H9 (cell line): ENCODE data around the gene LRFN2. TPM values are rescaled to one million over a fixed set of nuclear protein-coding genes. Genes with fewer than 3 reads are reported as not detected.

Source experiments
- DNase-seq: peaks from one replicate; pipeline ENCODE4 v3.0.0-alpha.2; 2017
- H2AFZ ChIP-seq: one replicate; pipeline ENCODE4 v1.6.1; 2013; ENCODE audit warnings: mild to moderate bottlenecking, low read length, control low read depth, moderate library complexity
- H2AK5ac ChIP-seq: 2 replicates; pipeline ENCODE4 v1.6.1; 2013; ENCODE audit warnings: low read length, control low read depth, mixed read lengths; ENCODE audit not compliant: insufficient read length
- H2BK120ac ChIP-seq: one replicate; pipeline ENCODE4 v1.6.1; 2013; ENCODE audit warnings: low read depth, mild to moderate bottlenecking, low read length, control low read depth, inconsistent platforms; ENCODE audit not compliant: poor library complexity, severe bottlenecking
- H2BK12ac ChIP-seq: 2 replicates; pipeline ENCODE4 v1.6.1; 2013; ENCODE audit warnings: low read length, control low read depth, mixed read lengths, low read depth; ENCODE audit not compliant: insufficient read length
- H2BK15ac ChIP-seq: 2 replicates; pipeline ENCODE4 v1.6.1; 2013; ENCODE audit warnings: low read depth, low read length, control low read depth
- H2BK20ac ChIP-seq: one replicate; pipeline ENCODE4 v1.6.1; 2013; ENCODE audit warnings: low read depth, mild to moderate bottlenecking, low read length, control low read depth, inconsistent platforms; ENCODE audit not compliant: poor library complexity, severe bottlenecking
- H2BK5ac ChIP-seq: 2 replicates; pipeline ENCODE4 v1.6.1; 2013; ENCODE audit warnings: low read length, control low read depth, mixed read lengths; ENCODE audit not compliant: insufficient read length
- H3K14ac ChIP-seq: 2 replicates; pipeline ENCODE4 v1.6.1; 2013; ENCODE audit warnings: low read length, control low read depth; ENCODE audit not compliant: insufficient read depth
- H3K18ac ChIP-seq: 2 replicates; pipeline ENCODE4 v1.6.1; 2013; ENCODE audit warnings: low read depth, mild to moderate bottlenecking, mixed read lengths, low read length, control low read depth; ENCODE audit not compliant: insufficient read length
- H3K23ac ChIP-seq: 2 replicates; pipeline ENCODE4 v1.6.1; 2013; ENCODE audit warnings: low read length, control low read depth, mixed read lengths, low read depth; ENCODE audit not compliant: insufficient read length
- H3K23me2 ChIP-seq: 2 replicates; pipeline ENCODE4 v1.6.1; 2013; ENCODE audit warnings: low read depth, mild to moderate bottlenecking, mixed read lengths, low read length, control low read depth; ENCODE audit not compliant: insufficient read length, poor library complexity, severe bottlenecking
- H3K27ac ChIP-seq: 2 replicates; pipeline ENCODE4 v1.5.1; 2013; ENCODE audit warnings: low read length, control low read depth, mixed read lengths, low read depth; ENCODE audit not compliant: insufficient read length
- H3K27me3 ChIP-seq: 2 replicates; pipeline ENCODE4 v1.6.1; 2013; ENCODE audit warnings: low read length, control low read depth, inconsistent platforms; ENCODE audit not compliant: insufficient read depth
- H3K4ac ChIP-seq: 2 replicates; pipeline ENCODE4 v1.6.1; 2013; ENCODE audit warnings: low read depth, mild to moderate bottlenecking, control low read depth, inconsistent platforms, low read length, moderate library complexity
- H3K4me1 ChIP-seq: 2 replicates; pipeline ENCODE4 v1.6.1; 2013; ENCODE audit warnings: low read length, control low read depth, inconsistent platforms; ENCODE audit not compliant: insufficient read depth
- H3K4me2 ChIP-seq: 2 replicates; pipeline ENCODE4 v1.6.1; 2013; ENCODE audit warnings: low read length, control low read depth, mixed read lengths; ENCODE audit not compliant: insufficient read length, insufficient read depth
- H3K56ac ChIP-seq: 2 replicates; pipeline ENCODE4 v1.6.1; 2013; ENCODE audit warnings: low read depth, mild to moderate bottlenecking, mixed read lengths, low read length, control low read depth; ENCODE audit not compliant: insufficient read length
- H3K79me1 ChIP-seq: 2 replicates; pipeline ENCODE4 v1.6.1; 2013; ENCODE audit warnings: low read depth, mild to moderate bottlenecking, moderate library complexity, low read length, control low read depth, inconsistent platforms; ENCODE audit not compliant: insufficient read depth, poor library complexity, severe bottlenecking
- H3K79me2 ChIP-seq: 2 replicates; pipeline ENCODE4 v1.6.1; 2013; ENCODE audit warnings: low read length, control low read depth, inconsistent platforms; ENCODE audit not compliant: insufficient read depth
- H3K9ac ChIP-seq: 2 replicates; pipeline ENCODE4 v1.6.1; 2013; ENCODE audit warnings: low read length, control low read depth, mixed read lengths; ENCODE audit not compliant: insufficient read length; ENCODE audit errors: extremely low read depth
- H3K9me3 ChIP-seq: one replicate; pipeline ENCODE4 v1.6.1; 2013; ENCODE audit warnings: low read depth, low read length, inconsistent platforms; ENCODE audit not compliant: control insufficient read depth
- H3T11ph ChIP-seq: one replicate; pipeline ENCODE4 v1.6.1; 2013; ENCODE audit warnings: mild to moderate bottlenecking, low read length, control low read depth, inconsistent platforms
- H4K20me1 ChIP-seq: one replicate; pipeline ENCODE4 v1.6.1; 2013; ENCODE audit not compliant: control insufficient read depth, insufficient read length, insufficient read depth
- H4K5ac ChIP-seq: 2 replicates; pipeline ENCODE4 v1.6.1; 2013; ENCODE audit warnings: low read depth, mild to moderate bottlenecking, mixed read lengths, low read length, control low read depth; ENCODE audit not compliant: insufficient read length
- H4K8ac ChIP-seq: replicated peaks from 2 replicates; pipeline ENCODE4 v1.6.1; 2013; ENCODE audit warnings: low read length, control low read depth, mixed read lengths, low read depth; ENCODE audit not compliant: insufficient read length
- H4K91ac ChIP-seq: 2 replicates; pipeline ENCODE4 v1.6.1; 2013; ENCODE audit warnings: low read depth, mild to moderate bottlenecking, moderate library complexity, mixed read lengths, low read length, control low read depth; ENCODE audit not compliant: insufficient read length
- H3K27ac Mint-ChIP-seq, 3 experiments: 2 replicates in 2 of 3; 3 replicates in 1 of 3; pipeline ENCODE4 v1.8.0; 2020 to 2021; ENCODE audit warnings: mixed read lengths in 3 of 3, mild to moderate bottlenecking in 1 of 3, moderate library complexity in 1 of 3
- H3K27me3 Mint-ChIP-seq: 2 replicates; pipeline ENCODE4 v1.8.0; 2021; ENCODE audit warnings: low read depth, mild to moderate bottlenecking, moderate library complexity, mixed read lengths
- H3K36me3 Mint-ChIP-seq, 3 experiments: 2 replicates in 2 of 3; 3 replicates in 1 of 3; pipeline ENCODE4 v1.8.0; 2020 to 2021; ENCODE audit warnings: low read depth in 3 of 3, mixed read lengths in 3 of 3; ENCODE audit not compliant: insufficient read depth in 1 of 3
- H3K4me1 Mint-ChIP-seq, 2 experiments: 2 replicates each; pipeline ENCODE4 v1.8.0; 2020; ENCODE audit warnings: mixed read lengths in 2 of 2
- H3K4me3 Mint-ChIP-seq, 2 experiments: 2 replicates in 1 of 2; 3 replicates in 1 of 2; pipeline ENCODE4 v1.8.0; 2020 to 2021; ENCODE audit warnings: mild to moderate bottlenecking in 2 of 2, mixed read lengths in 2 of 2, moderate library complexity in 1 of 2
- H3K9me3 Mint-ChIP-seq, 2 experiments: 2 replicates in 1 of 2; 3 replicates in 1 of 2; pipeline ENCODE4 v1.8.0; 2020; ENCODE audit warnings: mild to moderate bottlenecking in 2 of 2, mixed read lengths in 2 of 2, moderate library complexity in 1 of 2
- CTCF ChIP-seq: fragments of 200-600 bp; sonication (generic); conservative IDR thresholded peaks from 3 replicates; pipeline ENCODE4 v1.8.0; 2021; ENCODE audit warnings: antibody characterized with exemption, mild to moderate bottlenecking
- WGBS: extraction: QIAGEN DNeasy Blood & Tissue Kit; methylation state at CpG from one replicate; pipeline ENCODE4 v1.1.7; 2013; ENCODE audit warnings: missing lambda C conversion rate, low lambda C conversion rate, mixed read lengths; ENCODE audit not compliant: insufficient read length; ENCODE audit errors: extremely low coverage; 5-methylcytosine and 5-hydroxymethylcytosine counted together
- total RNA-seq: library from RNA; stranded (reverse); gene quantifications from 2 replicates; pipeline ENCODE4 v1.2.1, GENCODE V29; 2021

The LRFN2 gene
- total RNA-seq, 1 experiment from 2014 or later: 0.11 TPM

- Histone ChIP-seq H3K4ac (no peak overlapping the region), H3K18ac (no peak overlapping the region), H4K5ac (no peak overlapping the region), H3T11ph (no peak overlapping the region), H2BK120ac (no peak overlapping the region), H4K8ac (no peak overlapping the region), H2BK12ac (no peak overlapping the region), H3K4me1 (no peaks in the 10 kb centered on the region; the same call in 1 of the 2 replicates), H2BK20ac (no peak overlapping the region), H3K79me2 (no peaks in the 10 kb centered on the region), H3K27me3 (no peaks in the 10 kb centered on the region), H4K91ac (no peak overlapping the region), H2BK5ac (no peak overlapping the region), H3K23ac (no peak overlapping the region), H3K27ac (no peak overlapping the region), H4K20me1 (no peaks in the 10 kb centered on the region), H2AFZ (no peak overlapping the region), H3K79me1 (no peaks in the 10 kb centered on the region), H3K56ac (no peak overlapping the region), H2BK15ac (no peak overlapping the region), H3K9me3 (no peaks in the 10 kb centered on the region), H2AK5ac (no peak overlapping the region), H3K23me2 (no peaks in the 10 kb centered on the region), H3K4me2 (no peak overlapping the region), H3K9ac (no peak overlapping the region), H3K14ac (no peak overlapping the region)
- Mint-ChIP-seq H3K4me1 (peaks cover 0 to 4% of the 10 kb centered on the region in 2 experiments; a peak in 1 of 4 replicates), H3K27me3 (peaks cover 13% of the 10 kb centered on the region), H3K9me3 (no peaks in the 10 kb centered on the region), H3K27ac (no peak overlapping the region), H3K4me3 (no peak overlapping the region), H3K36me3 (no peaks in the 10 kb centered on the region)
- DNase-seq: no peak
- WGBS: no CpG with 5 or more reads among the region's 5 CpGs
- no peak for TF ChIP-seq CTCF
Observed at GRCh38 chr6:40598516-40598915, 11.4 kb upstream of the LRFN2 start.
